ENCODE results near the gene MICB.
"Not testable (repeated sequence)": the region's sequence is repeated elsewhere in the genome, so short reads cannot be mapped to it uniquely, and the experiment has no call there.

MICB gene

DNA sequence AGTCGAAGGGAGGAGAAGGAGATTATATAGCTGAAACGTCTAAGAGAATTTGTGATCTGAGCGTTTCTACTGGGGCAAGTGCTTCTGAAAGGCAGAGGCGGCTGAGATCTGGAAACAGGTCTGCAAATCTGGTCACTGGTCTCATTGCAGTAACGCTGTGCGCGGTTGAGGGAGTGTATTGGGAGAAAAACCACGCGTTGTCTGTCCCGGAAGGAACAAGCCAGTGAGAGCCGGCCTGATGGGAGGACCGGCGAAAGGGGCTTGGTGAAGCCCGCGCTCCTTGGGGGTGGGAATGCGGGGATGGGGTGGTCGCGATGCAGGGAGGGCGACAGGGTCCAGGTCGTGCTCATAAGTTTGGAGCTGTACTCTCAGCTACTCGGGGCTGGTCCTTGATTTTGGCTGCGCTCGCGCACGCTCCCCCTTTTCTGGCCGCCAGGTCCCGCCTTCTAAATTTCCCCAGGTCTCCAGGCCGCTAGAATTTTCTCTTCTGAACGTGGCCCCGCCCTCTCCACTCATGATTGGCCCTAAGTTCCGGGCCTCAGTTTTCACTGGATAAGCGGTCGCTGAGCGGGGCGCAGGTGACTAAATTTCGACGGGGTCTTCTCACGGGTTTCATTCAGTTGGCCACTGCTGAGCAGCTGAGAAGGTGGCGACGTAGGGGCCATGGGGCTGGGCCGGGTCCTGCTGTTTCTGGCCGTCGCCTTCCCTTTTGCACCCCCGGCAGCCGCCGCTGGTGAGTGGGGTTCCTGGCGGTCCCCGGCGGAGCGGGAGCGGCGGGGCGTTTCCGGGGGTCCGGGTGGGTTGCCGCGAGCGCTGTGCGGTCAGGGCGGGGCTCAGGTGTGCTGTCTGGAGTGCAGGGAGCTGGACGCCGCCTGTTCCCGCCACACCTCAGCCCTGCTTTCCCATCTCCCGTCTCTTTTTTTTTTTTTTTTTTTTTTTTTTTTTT lies at the start of gene MICB:
MICB (plus strand) TSS at position 615 of the 946 bp plus-strand sequence; CDS start at position 664, 49 bp downstream.
- DNase-seq (ENCODE audit: low spot score), result peak; percentile 90

DNA sequence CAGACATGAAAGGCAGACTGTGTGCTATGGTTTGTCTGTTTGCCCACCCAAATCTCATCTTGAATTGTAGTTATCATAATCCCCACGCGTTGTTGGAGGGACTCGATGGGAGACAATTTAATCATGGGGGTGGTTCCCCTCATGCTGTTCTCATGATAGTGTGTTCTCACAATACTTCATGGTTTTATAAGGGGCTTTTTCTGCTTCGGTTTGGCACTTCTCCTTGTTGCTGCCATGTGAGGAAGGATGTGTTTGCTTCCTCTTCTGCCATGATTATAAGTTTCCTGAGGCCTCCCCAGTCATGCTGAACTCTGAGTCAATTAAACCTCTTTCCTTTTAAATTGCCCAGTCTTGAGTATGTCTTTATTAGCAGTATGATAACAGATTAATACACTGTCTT lies 47.2 kb upstream of the MICB start:
- no peak for DNase-seq (ENCODE audit: low spot score)

- no peak for DNase-seq (ENCODE audit: low spot score)
These were observed 45.1 kb upstream of the MICB start for GRCh38 chr6:31452859-31453258.

GRCh38 chr6:31453259-31453658 lies 44.7 kb upstream of the MICB start:
- DNase-seq (ENCODE audit: low spot score), result no peak

GRCh38 chr6:31459864-31460263 lies 38.1 kb upstream of the MICB start:
- DNase-seq (ENCODE audit: low spot score), result not testable (repeated sequence)

DNA sequence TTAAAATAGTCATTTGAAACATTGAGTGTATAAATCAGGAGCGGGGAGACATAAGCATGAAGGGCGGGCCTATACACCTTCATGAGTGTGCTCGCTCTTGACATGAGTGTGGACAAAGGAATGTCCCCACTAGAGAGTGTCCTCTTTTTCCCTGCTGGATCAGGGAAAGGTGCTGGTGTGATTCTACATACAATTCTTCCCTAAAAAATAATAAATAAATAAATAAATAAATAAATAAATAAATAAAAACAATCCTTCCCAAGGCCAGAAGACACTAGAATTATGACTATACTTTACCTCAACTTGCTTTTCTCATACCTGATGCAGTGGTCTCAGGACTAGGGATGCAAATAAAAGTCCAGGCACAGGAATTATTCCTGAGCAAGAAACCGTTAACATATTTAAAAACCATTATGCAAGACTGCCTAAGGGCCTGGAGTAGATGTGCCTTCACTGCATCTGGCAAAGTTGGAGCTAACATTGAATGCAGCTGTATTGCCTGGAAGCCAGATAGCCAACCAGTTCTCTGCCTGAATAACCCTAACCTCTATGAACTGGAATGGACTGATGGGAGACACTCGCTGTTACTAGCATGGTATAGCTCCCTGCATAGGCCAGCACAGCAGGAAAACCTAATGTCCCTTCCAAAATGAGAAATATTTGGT lies 37.5 kb upstream of the MICB start:
- DNase-seq (ENCODE audit: low spot score), result no peak

DNA sequence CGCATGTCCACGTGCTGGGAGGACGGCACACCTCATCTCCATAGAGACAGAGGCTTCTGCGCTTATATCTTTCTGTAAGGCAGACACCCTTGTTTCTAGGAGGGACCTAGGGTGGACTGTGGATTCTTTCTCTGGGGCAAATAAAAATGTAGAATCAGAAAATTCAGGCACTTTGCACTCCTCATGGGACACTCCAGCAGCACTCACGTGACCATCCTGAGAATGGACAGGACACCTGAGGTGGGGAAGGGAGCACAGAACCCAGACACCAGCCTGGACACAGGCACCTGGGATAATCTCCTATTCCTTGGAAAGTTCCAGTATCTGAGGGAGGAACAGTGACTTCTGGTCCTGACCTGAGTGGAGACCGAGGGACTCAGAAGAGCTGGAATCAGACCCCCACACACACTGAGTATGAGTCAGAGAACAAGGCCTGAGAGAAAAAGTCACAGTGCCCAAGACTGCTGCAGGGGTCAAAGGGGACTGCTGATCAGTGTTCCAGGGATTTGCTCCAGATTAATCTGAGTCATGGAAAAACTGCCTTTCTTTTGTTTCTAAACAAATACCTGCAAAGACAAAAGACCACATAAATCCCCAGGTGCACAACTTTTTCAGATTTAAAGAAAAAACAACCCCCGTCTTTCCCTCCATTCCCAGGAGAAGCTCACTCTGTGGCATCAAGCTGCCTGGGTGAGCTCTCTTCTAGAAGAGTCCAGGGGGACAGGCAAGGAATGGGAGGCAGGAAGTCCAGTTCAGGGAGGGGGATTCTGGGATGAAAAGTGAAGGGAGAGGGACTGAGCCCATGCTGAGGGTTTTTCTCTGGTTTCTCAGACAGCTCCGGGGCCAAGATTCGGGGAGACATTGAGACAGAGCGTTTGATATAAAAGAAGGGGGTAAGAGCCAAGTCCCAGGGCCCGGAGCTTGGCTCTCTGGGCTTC lies 35.6 kb upstream of the MICB start:
- DNase-seq (ENCODE audit: low spot score), result no peak

GRCh38 chr6:31462964-31463870 lies 34.7 kb upstream of the MICB start:
- no peak for DNase-seq (ENCODE audit: low spot score)

DNA sequence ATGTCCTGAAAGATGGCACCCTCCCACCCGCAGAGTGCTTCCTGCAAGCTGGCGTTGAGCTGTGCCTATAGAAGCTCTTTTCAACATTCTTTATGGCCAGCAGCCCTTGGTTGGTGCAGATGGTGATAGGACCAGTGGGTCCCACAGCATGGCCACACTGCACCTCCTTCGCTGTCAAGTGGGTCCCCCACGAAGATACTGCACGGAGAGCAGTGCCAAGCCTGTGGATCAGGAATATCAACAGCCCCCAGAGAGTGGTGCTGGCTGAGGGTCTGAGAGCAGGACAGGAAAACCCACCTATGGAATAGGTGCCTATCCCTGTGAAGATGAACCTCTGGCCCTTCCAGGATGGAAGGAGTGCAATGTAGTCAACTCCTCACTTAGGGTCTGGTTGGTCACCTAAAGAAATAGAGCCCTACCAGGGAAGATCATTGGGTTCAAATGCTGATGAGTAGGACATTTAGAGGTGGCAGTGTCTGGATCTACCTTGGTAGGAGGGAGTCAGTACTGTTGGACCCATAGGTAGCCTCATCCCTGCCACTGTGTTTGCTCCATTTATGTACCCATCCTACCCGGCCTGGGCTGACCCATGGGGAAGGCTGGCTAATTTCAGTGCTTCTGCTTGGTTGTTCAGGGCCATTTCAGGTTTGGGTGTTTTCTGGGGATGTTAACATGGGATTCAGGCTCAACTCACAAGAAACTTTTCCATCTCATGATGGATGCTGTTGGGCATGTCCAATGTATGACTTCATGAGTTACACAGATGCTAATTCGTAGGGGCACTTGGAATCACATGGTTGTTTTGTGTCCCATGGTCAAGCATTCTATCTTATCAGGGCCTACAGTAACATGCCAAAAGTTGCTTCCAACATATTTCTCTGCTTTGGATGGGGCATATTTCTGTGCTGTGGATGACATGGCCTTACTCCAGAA lies 33.4 kb upstream of the MICB start:
- no peak for DNase-seq (ENCODE audit: low spot score)

- DNase-seq (ENCODE audit: low spot score), result no peak
These were observed 32.8 kb upstream of the MICB start for GRCh38 chr6:31465185-31465536.

- no peak for DNase-seq (ENCODE audit: low spot score)
These were observed 32.2 kb upstream of the MICB start for GRCh38 chr6:31465718-31466117.

DNA sequence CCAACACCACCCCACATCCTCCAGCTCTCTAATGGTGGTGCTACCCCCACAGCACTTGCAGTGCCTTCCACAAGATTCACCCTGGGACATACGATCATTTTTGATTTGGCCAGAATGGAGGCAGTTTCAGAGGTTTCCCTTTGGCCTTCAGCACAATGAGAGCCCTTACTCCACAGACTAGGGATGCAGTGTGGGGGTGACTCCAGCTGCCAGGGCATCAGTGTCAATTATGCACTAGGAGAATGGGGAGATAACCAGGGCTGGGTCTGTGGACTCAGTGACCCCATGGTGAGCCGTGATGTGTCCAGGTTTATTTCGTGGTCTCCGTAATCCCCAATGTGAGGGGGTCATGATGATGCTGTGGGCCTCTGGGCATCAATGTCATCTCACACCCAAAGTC lies 31.5 kb upstream of the MICB start:
- DNase-seq (ENCODE audit: low spot score), result no peak

- no peak for DNase-seq (ENCODE audit: low spot score)
These were observed 30.8 kb upstream of the MICB start for GRCh38 chr6:31467151-31467550.

GRCh38 chr6:31468311-31468710 lies 29.6 kb upstream of the MICB start:
- no peak for DNase-seq (ENCODE audit: low spot score)

- no peak for DNase-seq (ENCODE audit: low spot score)
These were observed 27.1 kb upstream of the MICB start for GRCh38 chr6:31470801-31471200.

- DNase-seq (ENCODE audit: low spot score), result no peak
These were observed 26.2 kb upstream of the MICB start for GRCh38 chr6:31471711-31472110.

- DNase-seq (ENCODE audit: low spot score), result no peak
These were observed 25.7 kb upstream of the MICB start for GRCh38 chr6:31472259-31472658.

DNA sequence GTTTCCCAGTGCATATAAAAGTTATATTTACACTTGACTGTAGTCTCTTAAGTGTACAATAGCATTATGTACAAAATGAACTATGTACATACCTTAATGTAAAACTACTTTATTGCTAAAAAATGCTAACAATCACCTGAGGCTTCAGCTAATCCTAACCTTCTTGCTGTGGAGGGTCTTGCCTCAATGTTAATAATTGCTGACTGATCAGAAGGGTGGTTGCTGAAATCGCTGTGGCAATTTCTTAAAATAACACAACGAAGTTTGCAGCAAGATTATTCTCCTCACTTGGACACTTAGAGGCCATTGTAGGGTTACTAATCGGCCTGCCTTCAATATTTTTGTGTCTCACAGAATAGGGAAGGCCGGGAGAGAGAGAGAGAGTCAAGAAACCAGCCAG lies 24.7 kb upstream of the MICB start:
- DNase-seq (ENCODE audit: low spot score), result no peak

GRCh38 chr6:31473780-31474761 lies 23.9 kb upstream of the MICB start:
- no peak for DNase-seq (ENCODE audit: low spot score)

Data from RKO (cell line).